ENCODE measurements around the gene ZMYM4.
"Not testable (repeated sequence)": the region's sequence is repeated elsewhere in the genome, so short reads cannot be mapped to it uniquely, and the experiment has no call there.

ZMYM4 gene

DNA sequence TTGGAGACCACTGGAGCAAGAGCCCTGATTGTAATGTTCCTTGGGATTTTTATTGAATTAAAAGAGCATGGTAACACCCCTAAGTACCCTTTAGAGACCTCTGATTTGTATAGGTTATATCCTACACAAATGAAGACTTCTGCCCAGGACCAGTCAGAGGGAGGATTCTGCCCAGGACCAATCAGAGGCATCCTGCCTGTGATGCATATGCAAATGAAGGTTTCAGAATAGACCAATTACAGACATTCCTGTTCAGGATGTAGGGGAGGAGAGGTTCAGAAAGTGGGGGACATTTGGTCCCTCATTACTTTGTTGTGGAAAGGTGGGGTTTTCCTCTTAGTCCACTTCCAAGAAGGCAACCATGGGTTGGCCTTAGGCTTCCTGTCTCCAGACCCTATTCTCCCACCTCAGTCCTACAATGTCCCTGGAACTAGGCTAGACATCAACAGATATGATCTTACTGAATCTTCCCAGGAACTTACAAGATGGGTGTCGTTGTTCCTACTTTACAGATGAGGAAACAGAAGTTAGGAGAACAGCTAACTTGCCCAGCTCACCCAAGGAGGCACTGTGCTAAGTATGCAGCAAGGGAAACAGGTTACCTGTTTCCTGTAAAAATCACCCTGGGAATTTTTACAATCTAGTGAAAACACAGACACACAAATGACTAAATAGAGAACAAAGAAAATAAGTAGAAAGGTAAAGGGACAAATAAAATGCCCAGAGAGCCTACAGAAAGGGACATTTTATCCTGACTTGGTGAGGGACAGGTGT is 38.7 kb upstream of the ZMYM4 start:
- no peak overlapping the region for H3K27ac Mint-ChIP-seq
- peaks cover 14% of the 10 kb centered on the region for H3K27me3 Mint-ChIP-seq (ENCODE audit: low read depth, poor library complexity)
- H3K36me3 Mint-ChIP-seq (ENCODE audit: low read depth) = no peaks in the 10 kb centered on the region
- H3K4me3 Mint-ChIP-seq = no peak overlapping the region
- H3K9me3 Mint-ChIP-seq = no peaks in the 10 kb centered on the region
- no peaks in the 10 kb centered on the region for H3K4me1 Mint-ChIP-seq
- TF ChIP-seq, protein P1, sequence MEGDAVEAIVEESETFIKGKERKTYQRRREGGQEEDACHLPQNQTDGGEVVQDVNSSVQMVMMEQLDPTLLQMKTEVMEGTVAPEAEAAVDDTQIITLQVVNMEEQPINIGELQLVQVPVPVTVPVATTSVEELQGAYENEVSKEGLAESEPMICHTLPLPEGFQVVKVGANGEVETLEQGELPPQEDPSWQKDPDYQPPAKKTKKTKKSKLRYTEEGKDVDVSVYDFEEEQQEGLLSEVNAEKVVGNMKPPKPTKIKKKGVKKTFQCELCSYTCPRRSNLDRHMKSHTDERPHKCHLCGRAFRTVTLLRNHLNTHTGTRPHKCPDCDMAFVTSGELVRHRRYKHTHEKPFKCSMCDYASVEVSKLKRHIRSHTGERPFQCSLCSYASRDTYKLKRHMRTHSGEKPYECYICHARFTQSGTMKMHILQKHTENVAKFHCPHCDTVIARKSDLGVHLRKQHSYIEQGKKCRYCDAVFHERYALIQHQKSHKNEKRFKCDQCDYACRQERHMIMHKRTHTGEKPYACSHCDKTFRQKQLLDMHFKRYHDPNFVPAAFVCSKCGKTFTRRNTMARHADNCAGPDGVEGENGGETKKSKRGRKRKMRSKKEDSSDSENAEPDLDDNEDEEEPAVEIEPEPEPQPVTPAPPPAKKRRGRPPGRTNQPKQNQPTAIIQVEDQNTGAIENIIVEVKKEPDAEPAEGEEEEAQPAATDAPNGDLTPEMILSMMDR (IDR thresholded peaks at IDR 0.05) = no peak
- DNase-seq = no peak

DNA sequence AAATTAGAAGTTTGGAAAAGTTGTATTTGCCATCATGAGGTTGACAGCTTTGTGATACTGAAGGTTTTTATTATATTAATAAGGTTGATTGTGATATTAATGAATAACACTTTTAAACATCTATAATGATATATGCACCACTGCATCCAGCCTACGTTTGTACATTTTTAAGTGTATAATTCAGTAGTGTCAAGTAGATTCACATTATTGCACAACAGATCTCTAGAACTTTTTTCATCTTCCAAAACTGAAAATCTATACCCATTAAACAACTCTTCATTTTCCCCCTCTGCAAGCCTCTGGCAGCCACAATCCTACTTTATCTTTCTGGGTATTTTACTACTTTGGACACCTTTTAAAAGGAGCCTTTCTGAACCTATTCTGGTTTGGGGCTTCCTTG is 37.2 kb upstream of the ZMYM4 start:
- Mint-ChIP-seq H3K27me3 (ENCODE audit: low read depth, poor library complexity) (peaks cover 14% of the 10 kb centered on the region), H3K4me3 (no peak overlapping the region), H3K4me1 (no peaks in the 10 kb centered on the region), H3K27ac (no peak overlapping the region), H3K9me3 (no peaks in the 10 kb centered on the region), H3K36me3 (ENCODE audit: low read depth) (no peaks in the 10 kb centered on the region)
- no peak for DNase-seq
- TF ChIP-seq, protein P1 (IDR thresholded peaks at IDR 0.05) = no peak

DNA sequence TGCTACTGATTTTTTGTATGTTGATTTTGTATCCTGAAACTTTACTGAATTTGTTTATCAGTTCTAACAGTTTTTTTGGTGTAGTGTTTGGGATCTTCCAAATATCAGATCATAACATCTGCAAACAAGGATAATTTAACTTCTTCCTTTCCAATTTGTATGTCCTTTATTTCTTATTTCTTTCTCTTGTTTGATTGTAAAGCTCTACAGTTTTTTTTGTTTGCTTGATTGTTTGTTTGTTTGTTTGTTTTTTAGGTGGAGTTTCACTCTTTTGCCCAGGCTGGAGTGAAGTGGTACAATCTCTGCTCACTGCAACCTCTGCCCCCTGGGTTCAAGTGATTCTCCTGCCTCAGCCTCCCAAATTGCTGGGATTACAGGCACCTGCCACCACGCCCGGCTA is 31.7 kb upstream of the ZMYM4 start:
- not testable (repeated sequence) for H3K9me3 Mint-ChIP-seq; DNase-seq; H3K27ac Mint-ChIP-seq; H3K4me3 Mint-ChIP-seq; H3K4me1 Mint-ChIP-seq; H3K36me3 Mint-ChIP-seq (ENCODE audit: low read depth); H3K27me3 Mint-ChIP-seq (ENCODE audit: low read depth, poor library complexity)

DNA sequence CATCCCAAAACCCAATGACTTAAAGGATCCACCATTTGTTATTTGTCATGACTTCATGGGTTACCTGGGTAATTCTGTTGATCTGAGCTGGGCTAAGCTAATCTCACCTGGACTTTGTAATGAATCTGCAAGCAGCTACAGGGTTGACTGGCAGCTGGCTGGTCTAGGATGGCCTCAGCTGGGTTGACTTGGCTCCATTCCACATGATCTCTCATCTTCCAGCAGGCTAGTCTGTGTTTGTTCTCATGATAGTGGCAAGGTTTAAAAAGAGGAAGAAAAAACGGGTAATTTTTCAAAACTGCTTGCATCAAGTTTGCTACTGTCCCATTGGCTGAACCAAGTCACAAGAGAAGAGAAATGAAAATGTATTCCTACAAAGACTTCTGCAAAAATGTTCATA is 24.8 kb upstream of the ZMYM4 start:
- TF ChIP-seq, protein P1 (IDR thresholded peaks at IDR 0.05) = no peak
- Mint-ChIP-seq H3K27me3 (ENCODE audit: low read depth, poor library complexity) (peaks cover 10% of the 10 kb centered on the region), H3K4me1 (no peaks in the 10 kb centered on the region), H3K36me3 (ENCODE audit: low read depth) (no peaks in the 10 kb centered on the region), H3K27ac (no peak overlapping the region), H3K4me3 (no peak overlapping the region), H3K9me3 (peaks cover 2% of the 10 kb centered on the region)
- no peak for DNase-seq

DNA sequence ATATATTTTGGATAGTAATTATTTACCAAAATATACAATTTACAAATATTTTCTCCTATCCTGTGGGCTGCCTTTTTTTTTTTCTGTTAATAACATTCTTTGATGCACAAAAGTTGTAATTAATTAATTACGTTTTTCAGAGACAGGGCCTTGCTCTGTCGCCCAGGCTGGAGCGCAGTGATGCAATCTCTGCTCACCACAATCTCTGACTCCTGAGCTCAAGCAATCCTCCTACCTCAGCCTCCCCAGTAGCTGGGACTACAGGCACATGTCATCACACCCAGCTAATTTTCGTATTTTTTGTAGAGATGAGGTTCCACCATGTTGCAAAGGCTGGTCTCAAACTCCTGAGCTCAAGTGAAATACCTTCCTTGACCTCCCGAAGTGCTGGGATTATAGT is 21.3 kb upstream of the ZMYM4 start:
- TF ChIP-seq, protein P1 (IDR thresholded peaks at IDR 0.05) = no peak
- H3K36me3 Mint-ChIP-seq (ENCODE audit: low read depth) = no peaks in the 10 kb centered on the region
- no peak overlapping the region for H3K4me3 Mint-ChIP-seq
- no peak for DNase-seq
- H3K27me3 Mint-ChIP-seq (ENCODE audit: low read depth, poor library complexity) = peaks cover 19% of the 10 kb centered on the region
- H3K9me3 Mint-ChIP-seq = peaks cover 11% of the 10 kb centered on the region
- H3K27ac Mint-ChIP-seq = no peak overlapping the region
- H3K4me1 Mint-ChIP-seq = no peaks in the 10 kb centered on the region

DNA sequence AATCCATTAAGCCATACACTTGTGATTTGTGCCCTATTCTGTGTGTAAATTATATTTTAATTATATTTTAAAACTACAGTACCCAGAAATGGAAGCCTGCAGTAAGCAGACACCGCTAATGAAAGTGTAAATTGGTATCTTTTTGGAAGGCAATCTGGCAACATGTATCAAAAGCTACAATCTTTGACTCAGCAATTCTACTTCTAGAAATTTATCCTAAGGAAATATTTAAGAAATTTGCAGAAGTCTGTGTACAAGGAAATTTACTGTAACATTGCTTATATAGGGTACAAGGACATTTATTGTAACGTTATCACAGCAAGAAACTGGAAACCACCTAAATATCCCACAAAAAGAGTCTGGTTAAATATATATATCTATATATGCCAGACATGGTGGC is 14.6 kb upstream of the ZMYM4 start:
- Mint-ChIP-seq H3K36me3 (ENCODE audit: low read depth) (no peaks in the 10 kb centered on the region), H3K9me3 (peaks cover 7% of the 10 kb centered on the region), H3K4me1 (no peaks in the 10 kb centered on the region), H3K27ac (no peak overlapping the region), H3K4me3 (no peak overlapping the region), H3K27me3 (ENCODE audit: low read depth, poor library complexity) (peaks cover 18% of the 10 kb centered on the region)
- TF ChIP-seq, protein P1 (IDR thresholded peaks at IDR 0.05) = no peak
- no peak for DNase-seq
